Fibroblast of lung (primary cell): ENCODE data around the gene CHSY1. TPM values are rescaled to one million over a fixed set of nuclear protein-coding genes. Genes with fewer than 3 reads are reported as not detected.

Experiments
- DNase-seq, 2 donors: peaks; one replicate each; pipeline versions ENCODE4 v3.0.0 to v3.0.0-alpha.2; 2010; ENCODE audit warnings: low read depth in 2 of 2
- H2AFZ ChIP-seq: 2 replicates; pipeline ENCODE4 v1.5.1; 2012; ENCODE audit warnings: low read length, control low read depth, inconsistent platforms
- H3K27ac ChIP-seq: 2 replicates; pipeline ENCODE4 v1.5.1; 2011; ENCODE audit warnings: low read length, control low read depth; ENCODE audit not compliant: insufficient read depth
- H3K27me3 ChIP-seq: 2 replicates; pipeline ENCODE4 v1.5.1; 2011; ENCODE audit warnings: mild to moderate bottlenecking, low read length; ENCODE audit not compliant: control insufficient read depth, insufficient read depth
- H3K36me3 ChIP-seq: 2 replicates; pipeline ENCODE4 v1.5.1; 2011; ENCODE audit warnings: low read length; ENCODE audit not compliant: control insufficient read depth, insufficient read depth
- H3K4me1 ChIP-seq: 2 replicates; pipeline ENCODE4 v1.5.1; 2011; ENCODE audit warnings: low read length; ENCODE audit not compliant: control insufficient read depth, insufficient read depth; ENCODE audit errors: extremely low read depth
- H3K4me2 ChIP-seq: 2 replicates; pipeline ENCODE4 v1.5.1; 2011; ENCODE audit warnings: low read length, control low read depth; ENCODE audit not compliant: insufficient read depth; ENCODE audit errors: extremely low read depth
- H3K4me3 ChIP-seq, 4 experiments: fragments of 200-600 bp in 1 of 4; sonication (generic) in 1 of 4; replicated peaks in 1 of 4; 2 replicates each; pipeline ENCODE4 v1.5.1; 2011 to 2016; ENCODE audit warnings: low read length in 4 of 4, low read depth in 3 of 4, mild to moderate bottlenecking in 3 of 4, control low read depth in 2 of 4, inconsistent platforms in 1 of 4, mixed read lengths in 1 of 4; ENCODE audit not compliant: insufficient read depth in 1 of 4; ENCODE audit errors: control extremely low read depth in 1 of 4
- H3K79me2 ChIP-seq: 2 replicates; pipeline ENCODE4 v1.5.1; 2012; ENCODE audit warnings: mild to moderate bottlenecking, low read length, inconsistent platforms; ENCODE audit not compliant: control insufficient read depth, insufficient read depth
- H3K9ac ChIP-seq: 2 replicates; pipeline ENCODE4 v1.5.1; 2011; ENCODE audit warnings: mild to moderate bottlenecking, low read length, control low read depth; ENCODE audit not compliant: insufficient read depth
- H3K9me3 ChIP-seq: 2 replicates; pipeline ENCODE4 v1.5.1; 2012; ENCODE audit warnings: low read depth, low read length; ENCODE audit not compliant: control insufficient read depth, insufficient read depth
- H4K20me1 ChIP-seq: 2 replicates; pipeline ENCODE4 v1.5.1; 2011; ENCODE audit warnings: low read length; ENCODE audit not compliant: control insufficient read depth, insufficient read depth; ENCODE audit errors: extremely low read depth
- EZH2 ChIP-seq: IDR thresholded peaks from 2 replicates; pipeline ENCODE4 v1.5.1; 2012; ENCODE audit warnings: low read length, control low read depth, mild to moderate bottlenecking; ENCODE audit errors: missing control alignments
- polyA plus RNA-seq, 2 donors: library from polyadenylated mRNA; depleted of rRNA in 1 of 2; stranded (reverse) in 1 of 2; unstranded in 1 of 2; fragments of >200 nt; gene quantifications; 2 replicates each; pipeline ENCODE4 v1.2.1, GENCODE V29; 2011 to 2012; ENCODE audit warnings: missing spikeins in 1 of 2
- total RNA-seq: library from RNA; depleted of rRNA; stranded (reverse); fragments of >200 nt; gene quantifications from 2 replicates; pipeline ENCODE4 v1.2.1, GENCODE V29; 2014
- TF ChIP-seq, protein P1 (sequence below), 2 donors: IDR thresholded peaks in 1 of 2; conservative IDR thresholded peaks in 1 of 2; 1 replicate in 1 of 2; 2 replicates in 1 of 2; pipeline ENCODE4 v1.5.1; 2011 to 2012; ENCODE audit warnings: low read length in 2 of 2, control low read depth in 1 of 2, inconsistent platforms in 1 of 2, low read depth in 1 of 2, mild to moderate bottlenecking in 1 of 2

The CHSY1 gene
- total and polyA plus RNA-seq, 2 donors (not counting 1 experiment from before 2014, with no cell fraction given) = 28.6 to 57.0 TPM

DNA sequence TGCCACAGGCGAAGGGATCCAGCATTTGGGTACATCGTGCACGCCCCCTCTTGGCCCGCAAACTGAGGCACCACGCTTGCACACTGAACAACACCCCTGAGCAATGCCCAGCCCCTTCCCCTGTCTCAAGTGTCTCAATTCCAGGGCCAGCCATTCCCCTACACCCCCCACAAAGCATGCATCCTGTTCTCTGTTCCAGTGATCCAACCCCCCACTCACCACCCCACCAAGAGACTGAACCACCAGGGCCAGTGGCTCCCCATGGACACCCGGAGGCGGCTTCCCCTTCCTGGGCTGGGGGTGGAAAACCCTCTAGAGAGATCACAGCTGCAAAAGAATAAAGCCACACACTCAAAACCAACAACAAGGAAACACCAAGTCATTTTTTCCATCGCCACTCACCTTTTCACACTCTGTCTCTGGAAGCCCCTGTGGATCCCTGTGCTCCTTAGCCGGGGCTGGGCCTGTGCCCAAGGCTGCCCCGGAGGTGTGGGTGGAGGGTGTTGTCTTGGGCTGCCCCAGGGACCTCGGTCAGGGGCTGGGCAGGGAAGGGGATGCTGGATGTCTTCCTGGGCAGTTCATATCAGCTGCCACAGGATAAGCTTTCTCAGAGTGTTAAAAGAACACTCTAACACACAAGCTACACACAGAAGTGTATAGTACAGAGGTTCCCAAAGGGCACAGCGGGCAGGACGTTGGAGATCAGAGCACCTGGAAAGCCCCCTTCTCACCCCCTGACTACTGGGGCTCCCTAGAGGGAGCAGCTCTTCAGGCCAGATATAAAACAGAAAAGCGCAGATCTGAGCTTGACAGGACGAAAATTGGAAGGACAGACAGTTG is 92.5 kb downstream of the CHSY1 start:
- H3K4me2 ChIP-seq = no peak overlapping the region
- TF ChIP-seq, protein P1, sequence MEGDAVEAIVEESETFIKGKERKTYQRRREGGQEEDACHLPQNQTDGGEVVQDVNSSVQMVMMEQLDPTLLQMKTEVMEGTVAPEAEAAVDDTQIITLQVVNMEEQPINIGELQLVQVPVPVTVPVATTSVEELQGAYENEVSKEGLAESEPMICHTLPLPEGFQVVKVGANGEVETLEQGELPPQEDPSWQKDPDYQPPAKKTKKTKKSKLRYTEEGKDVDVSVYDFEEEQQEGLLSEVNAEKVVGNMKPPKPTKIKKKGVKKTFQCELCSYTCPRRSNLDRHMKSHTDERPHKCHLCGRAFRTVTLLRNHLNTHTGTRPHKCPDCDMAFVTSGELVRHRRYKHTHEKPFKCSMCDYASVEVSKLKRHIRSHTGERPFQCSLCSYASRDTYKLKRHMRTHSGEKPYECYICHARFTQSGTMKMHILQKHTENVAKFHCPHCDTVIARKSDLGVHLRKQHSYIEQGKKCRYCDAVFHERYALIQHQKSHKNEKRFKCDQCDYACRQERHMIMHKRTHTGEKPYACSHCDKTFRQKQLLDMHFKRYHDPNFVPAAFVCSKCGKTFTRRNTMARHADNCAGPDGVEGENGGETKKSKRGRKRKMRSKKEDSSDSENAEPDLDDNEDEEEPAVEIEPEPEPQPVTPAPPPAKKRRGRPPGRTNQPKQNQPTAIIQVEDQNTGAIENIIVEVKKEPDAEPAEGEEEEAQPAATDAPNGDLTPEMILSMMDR (conservative IDR thresholded peaks at IDR 0.05 in 1 of 2, IDR thresholded peaks at IDR 0.05 in 1 of 2; ENCODE audit: low read depth in 1 of 2, low read length in 2 of 2) = no peak
- no peak for TF ChIP-seq EZH2
- no peak overlapping the region for H2AFZ ChIP-seq
- H3K4me3 ChIP-seq = no peak overlapping the region
- no peaks in the 10 kb centered on the region for H3K9me3 ChIP-seq
- H3K9ac ChIP-seq = no peak overlapping the region
- DNase-seq = no peak
- no peak overlapping the region for H3K27ac ChIP-seq
- no peaks in the 10 kb centered on the region for H3K4me1 ChIP-seq
- H3K79me2 ChIP-seq = no peaks in the 10 kb centered on the region
- no peaks in the 10 kb centered on the region for H3K36me3 ChIP-seq
- no peaks in the 10 kb centered on the region for H3K27me3 ChIP-seq
- no peaks in the 10 kb centered on the region for H4K20me1 ChIP-seq

- Histone ChIP-seq H3K9me3 (no peaks in the 10 kb centered on the region), H4K20me1 (no peaks in the 10 kb centered on the region), H3K27ac (no peak overlapping the region), H2AFZ (no peak overlapping the region), H3K4me2 (no peak overlapping the region), H3K27me3 (no peaks in the 10 kb centered on the region), H3K4me3 (no peak overlapping the region), H3K9ac (no peak overlapping the region), H3K36me3 (no peaks in the 10 kb centered on the region), H3K79me2 (no peaks in the 10 kb centered on the region), H3K4me1 (no peaks in the 10 kb centered on the region)
- no peak for TF ChIP-seq EZH2
- TF ChIP-seq, protein P1 (conservative IDR thresholded peaks at IDR 0.05 in 1 of 2, IDR thresholded peaks at IDR 0.05 in 1 of 2; ENCODE audit: low read depth in 1 of 2, low read length in 2 of 2) = no peak
- no peak for DNase-seq
These were observed 93.4 kb downstream of the CHSY1 start for GRCh38 chr15:101158166-101159095.

DNA sequence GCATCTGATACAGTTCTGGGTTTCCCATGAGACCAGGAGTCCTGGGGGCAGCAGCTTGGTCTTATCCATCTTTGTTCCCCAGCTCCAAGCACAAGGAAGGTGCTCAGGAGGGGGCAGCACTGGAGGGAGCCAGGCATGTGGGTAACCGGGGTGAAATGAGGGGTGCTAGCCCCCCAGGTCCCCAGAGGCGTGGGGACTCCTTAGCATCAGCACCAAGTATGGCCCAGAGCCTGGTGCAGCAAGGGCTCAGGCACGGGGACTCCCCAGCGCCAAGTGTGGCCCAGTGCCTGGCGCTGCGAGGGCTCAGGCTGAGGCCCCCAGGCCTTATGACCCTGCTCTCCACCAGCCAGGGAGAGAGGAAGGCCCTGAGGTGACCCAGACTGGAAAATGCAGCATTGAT is 94.1 kb downstream of the CHSY1 start:
- no peaks in the 10 kb centered on the region for H4K20me1 ChIP-seq
- no peak overlapping the region for H2AFZ ChIP-seq
- no peak overlapping the region for H3K27ac ChIP-seq
- TF ChIP-seq, protein P1 (conservative IDR thresholded peaks at IDR 0.05 in 1 of 2, IDR thresholded peaks at IDR 0.05 in 1 of 2; ENCODE audit: low read depth in 1 of 2, low read length in 2 of 2) = no peak
- no peak for TF ChIP-seq EZH2
- no peaks in the 10 kb centered on the region for H3K27me3 ChIP-seq
- no peak for DNase-seq
- no peaks in the 10 kb centered on the region for H3K36me3 ChIP-seq
- no peaks in the 10 kb centered on the region for H3K4me1 ChIP-seq
- H3K4me2 ChIP-seq = no peak overlapping the region
- no peak overlapping the region for H3K4me3 ChIP-seq
- no peak overlapping the region for H3K9ac ChIP-seq
- H3K79me2 ChIP-seq = no peaks in the 10 kb centered on the region
- no peaks in the 10 kb centered on the region for H3K9me3 ChIP-seq
